GM18870 (cell line): ENCODE results near the gene STX16.
"Not testable (repeated sequence)": the region's sequence is repeated elsewhere in the genome, so short reads cannot be mapped to it uniquely, and the experiment has no call there.

ENCODE experiments used
- ATAC-seq: cut with Tn5 transposase; IDR thresholded peaks from one replicate; pipeline ENCODE4 v1.9.1; 2021; ENCODE audit warnings: moderate library complexity; ENCODE audit not compliant: unreplicated experiment

Gene STX16

DNA sequence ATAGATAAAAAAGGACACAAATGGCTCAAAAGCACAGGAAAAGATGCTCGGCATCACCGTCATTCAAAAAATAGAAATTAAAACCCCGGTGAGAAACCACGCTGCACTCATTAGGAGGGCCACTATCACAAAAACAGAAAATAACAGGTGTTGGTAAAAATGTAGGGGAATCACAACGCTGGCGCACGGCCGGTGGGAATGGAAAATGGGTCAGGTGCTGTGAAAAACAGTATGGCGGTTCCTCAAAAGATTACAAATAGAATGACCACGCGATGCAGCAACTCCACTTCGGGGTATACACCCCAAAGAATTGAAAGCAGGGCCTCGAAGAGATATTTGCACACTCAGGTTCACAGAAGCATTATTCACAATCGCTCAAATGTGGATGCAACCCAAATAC lies 69.8 kb downstream of the STX16 start:
- ATAC-seq = no peak

DNA sequence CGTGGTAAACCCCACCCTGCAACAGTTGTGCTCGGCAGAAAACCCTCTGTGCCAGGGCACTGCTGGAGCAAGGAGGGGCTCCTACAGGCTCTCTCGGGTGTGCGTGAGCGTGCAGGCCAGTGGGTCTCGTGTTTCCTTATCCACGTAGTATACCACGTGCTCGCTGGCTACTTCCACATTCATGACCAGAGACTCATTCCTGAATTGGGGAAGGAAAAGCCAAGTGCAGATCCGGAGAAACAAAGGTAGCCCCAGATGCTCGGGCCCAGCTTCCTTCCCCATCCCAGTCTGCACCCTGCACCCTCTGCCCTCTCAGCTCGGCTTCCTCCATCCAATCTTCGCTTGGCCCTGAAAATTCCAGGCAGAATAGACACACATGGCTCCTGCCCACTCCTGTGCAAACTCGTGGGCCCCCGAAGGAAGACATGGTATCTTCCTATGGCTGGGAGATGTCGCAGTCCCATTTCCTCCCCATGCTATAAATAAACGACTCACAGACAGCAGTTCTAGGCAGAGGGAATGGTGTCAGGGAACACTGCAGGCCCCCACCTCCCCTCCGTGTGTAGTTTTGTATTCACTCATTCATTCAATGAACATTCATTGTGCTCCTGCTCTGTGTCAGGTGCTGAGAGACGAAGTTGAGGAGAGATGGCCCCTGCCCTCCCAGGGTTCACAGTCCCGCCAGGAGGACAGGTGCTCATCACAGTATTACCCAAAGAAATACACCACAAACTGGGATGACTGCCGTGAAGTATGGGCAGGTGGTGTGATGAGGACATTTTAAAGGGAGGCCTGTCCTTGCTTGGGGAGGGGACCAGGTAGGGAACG lies 71.1 kb downstream of the STX16 start:
- no peak for ATAC-seq

DNA sequence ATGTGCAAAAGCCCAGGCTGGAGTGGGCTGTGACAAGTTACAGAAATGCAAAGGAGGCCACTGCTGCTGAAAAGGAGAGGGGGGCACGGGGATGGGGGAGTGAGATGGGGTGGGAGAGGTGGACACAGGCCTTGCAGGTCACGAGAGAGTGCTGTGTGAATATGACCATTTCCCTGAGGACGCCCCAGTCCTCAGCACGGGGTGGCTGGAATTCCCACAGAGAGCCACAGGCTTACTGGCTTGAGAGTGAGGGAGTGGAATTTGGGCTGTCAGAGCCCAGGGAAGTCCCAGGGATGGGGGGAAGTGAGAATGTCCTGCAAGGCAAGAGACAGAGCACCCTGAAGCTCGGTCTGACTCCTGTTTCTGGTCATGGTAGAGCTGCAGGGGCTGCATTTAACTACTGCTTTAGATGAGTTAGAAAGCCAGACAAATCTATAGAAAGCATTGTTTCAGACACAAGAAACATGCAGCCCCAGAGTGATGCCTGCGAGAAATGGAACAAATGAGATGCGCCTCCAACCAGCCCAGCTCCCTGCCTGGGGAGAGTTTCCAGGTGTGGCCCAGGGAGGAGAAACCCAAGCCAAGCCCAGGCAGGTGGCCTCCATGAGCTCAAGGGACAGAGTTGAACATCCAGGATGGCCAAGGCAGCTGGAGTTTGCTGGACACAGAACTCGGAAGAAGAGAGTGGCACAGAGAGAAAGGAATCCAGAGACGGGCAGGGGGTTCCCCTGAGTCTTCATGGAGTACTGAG lies 72.0 kb downstream of the STX16 start:
- ATAC-seq = no peak

DNA sequence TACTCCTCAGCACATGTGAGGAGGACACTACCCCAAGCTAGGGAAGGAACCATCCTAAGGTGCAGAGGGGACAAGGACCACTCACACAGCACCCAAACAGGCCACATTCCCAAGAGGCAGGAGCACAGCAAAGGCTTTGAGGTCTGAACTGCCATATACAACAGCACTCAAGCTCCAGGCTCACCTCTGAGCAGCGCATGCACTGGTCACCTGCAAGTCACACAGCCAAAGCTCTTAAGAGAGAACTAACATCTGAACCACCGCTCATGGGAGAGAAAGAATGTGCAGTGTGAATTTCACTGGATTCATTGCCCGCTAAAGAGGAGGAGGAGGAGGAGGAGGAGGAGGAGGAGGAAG lies 72.5 kb downstream of the STX16 start:
- no peak for ATAC-seq

DNA sequence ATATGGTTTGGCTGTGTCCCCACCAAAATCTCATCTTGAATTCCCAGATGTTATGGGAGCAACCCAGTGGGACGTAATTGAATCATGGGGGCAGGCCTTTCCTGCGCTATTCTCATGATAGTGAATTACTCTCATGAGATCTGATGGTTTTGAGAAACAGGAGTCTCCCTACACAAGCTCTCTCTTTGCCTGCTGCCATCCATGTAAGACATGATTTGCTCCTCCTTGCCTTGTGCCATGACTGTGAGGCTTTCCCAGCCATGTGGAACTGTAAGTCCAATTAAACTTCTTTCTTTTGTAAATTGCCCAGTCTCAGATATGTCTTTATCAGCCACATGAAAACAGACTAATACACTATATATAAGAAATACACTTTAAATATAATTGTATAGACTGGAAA lies 75.1 kb downstream of the STX16 start:
- not testable (repeated sequence) for ATAC-seq
